ENCODE measurements around the gene CACNA1A.

Gene CACNA1A

DNA sequence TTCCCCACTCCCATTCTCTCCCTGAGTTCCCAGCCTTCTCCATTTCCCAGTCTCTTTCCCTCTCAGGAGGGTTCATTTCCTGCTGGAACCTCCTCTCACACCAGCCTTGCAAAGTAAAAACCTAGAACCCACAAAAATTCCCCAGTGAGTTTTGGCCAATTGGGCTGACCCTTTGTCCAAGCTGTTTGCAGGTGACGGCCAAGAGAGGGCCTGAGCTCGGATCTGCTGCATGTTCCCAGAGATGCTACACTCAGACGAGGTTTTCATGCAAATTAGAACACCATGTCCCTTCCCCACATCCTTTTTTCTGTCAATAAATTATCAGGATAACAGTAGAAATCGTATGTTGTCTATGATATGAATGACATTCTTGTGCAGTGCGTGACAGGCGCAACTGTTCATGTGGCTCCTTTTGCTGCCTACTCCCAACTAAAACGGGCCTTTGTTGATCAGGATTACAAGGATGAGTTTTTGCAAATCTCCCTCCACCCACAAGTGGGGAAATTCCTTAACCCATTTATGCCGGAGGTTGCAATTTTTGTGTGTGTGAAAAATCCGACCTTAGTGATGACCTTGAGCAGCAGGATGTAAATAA, 149.5 kb downstream of the CACNA1A start:
- H3K4me3 ChIP-seq (ENCODE audit: low read length) = no peak overlapping the region
- DNase-seq (ENCODE audit: low read depth) = no peak
- TF ChIP-seq, protein P1, sequence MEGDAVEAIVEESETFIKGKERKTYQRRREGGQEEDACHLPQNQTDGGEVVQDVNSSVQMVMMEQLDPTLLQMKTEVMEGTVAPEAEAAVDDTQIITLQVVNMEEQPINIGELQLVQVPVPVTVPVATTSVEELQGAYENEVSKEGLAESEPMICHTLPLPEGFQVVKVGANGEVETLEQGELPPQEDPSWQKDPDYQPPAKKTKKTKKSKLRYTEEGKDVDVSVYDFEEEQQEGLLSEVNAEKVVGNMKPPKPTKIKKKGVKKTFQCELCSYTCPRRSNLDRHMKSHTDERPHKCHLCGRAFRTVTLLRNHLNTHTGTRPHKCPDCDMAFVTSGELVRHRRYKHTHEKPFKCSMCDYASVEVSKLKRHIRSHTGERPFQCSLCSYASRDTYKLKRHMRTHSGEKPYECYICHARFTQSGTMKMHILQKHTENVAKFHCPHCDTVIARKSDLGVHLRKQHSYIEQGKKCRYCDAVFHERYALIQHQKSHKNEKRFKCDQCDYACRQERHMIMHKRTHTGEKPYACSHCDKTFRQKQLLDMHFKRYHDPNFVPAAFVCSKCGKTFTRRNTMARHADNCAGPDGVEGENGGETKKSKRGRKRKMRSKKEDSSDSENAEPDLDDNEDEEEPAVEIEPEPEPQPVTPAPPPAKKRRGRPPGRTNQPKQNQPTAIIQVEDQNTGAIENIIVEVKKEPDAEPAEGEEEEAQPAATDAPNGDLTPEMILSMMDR (conservative IDR thresholded peaks at IDR 0.05; ENCODE audit: low read depth, low read length) = no peak

DNA sequence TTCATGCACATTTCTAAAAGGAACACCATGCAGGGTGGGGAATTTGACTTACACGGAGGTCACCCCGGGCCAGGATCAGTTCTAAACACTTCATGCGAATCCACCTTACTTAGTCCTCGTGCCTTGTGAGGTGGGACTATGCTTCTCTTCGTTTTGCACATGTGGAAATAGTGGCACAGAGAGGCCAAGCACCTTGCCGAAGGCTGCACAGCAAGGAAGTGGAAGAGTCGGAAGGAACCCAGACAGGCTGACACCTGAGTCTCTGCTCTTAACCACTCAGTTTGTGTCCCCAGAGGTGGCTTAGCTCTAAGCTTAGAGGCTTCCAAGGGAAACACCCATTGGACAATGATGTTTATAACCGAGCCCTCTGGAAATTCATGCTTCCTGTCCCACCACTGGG, 150.1 kb downstream of the CACNA1A start:
- no peak for DNase-seq (ENCODE audit: low read depth)
- TF ChIP-seq, protein P1 (conservative IDR thresholded peaks at IDR 0.05; ENCODE audit: low read depth, low read length) = no peak
- no peak overlapping the region for H3K4me3 ChIP-seq (ENCODE audit: low read length)

DNA sequence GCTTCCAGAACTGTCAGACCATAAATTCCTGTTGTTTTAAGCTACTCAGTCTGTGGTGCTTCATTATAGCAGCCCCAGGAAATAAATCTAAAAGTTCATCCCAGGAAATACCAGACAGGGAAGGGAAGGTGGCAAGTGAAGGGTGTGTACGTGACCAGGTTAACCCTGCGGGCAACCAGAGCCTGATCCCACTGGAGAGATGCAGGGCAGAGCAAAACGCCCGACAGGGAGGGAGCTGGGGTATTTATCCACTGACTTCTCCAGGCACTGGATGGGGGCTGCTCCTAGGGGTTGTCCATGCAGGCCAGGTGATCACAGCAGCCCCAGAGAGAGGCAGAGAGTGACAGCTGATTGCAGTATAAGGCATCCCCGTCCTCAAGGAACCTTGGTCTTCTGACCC, 150.9 kb downstream of the CACNA1A start:
- no peak overlapping the region for H3K4me3 ChIP-seq (ENCODE audit: low read length)
- no peak for DNase-seq (ENCODE audit: low read depth)
- TF ChIP-seq, protein P1 (conservative IDR thresholded peaks at IDR 0.05; ENCODE audit: low read depth, low read length) = no peak

DNA sequence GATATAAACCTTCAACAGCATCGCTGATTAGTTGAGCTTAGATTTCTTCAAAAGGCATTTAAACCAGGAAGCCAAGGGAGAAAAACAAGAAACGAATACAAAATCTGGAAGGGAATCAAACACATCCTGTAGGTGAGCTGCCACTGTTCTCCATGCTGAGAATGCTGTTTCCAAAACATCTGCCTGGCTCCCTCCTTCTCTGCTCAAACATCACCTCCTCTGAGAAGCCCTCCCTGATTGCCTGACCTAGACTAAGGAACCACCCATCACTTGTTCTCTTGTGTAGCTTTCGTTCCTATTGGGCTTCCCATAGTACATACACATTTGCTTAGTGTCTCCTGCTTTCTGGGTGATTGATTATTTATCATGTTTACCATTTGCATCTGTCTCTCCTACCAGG, 152.7 kb downstream of the CACNA1A start:
- H3K4me3 ChIP-seq (ENCODE audit: low read length) = no peak overlapping the region
- TF ChIP-seq, protein P1 (conservative IDR thresholded peaks at IDR 0.05; ENCODE audit: low read depth, low read length) = no peak
- DNase-seq (ENCODE audit: low read depth) = no peak

DNA sequence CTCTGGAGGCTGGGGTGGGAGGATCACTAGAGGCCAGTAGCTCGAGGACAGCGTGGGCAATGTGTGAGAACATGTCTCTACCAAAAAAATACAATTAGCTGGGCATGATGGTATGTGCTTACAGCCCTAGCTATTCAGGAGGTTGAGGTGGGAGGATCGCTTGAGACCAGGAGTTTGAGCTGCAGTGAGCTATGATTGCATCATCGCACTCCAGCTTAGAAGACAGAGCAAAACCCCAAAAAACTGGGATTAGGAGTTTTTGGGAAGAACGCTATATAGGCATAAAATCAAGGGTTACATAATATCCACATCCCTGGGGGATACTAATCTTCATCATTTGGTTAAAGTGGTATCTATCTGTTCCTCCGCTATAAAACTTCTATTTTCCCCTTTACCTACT, 155.5 kb downstream of the CACNA1A start:
- no peak overlapping the region for H3K4me3 ChIP-seq (ENCODE audit: low read length)
- TF ChIP-seq, protein P1 (conservative IDR thresholded peaks at IDR 0.05; ENCODE audit: low read depth, low read length) = no peak
- no peak for DNase-seq (ENCODE audit: low read depth)

DNA sequence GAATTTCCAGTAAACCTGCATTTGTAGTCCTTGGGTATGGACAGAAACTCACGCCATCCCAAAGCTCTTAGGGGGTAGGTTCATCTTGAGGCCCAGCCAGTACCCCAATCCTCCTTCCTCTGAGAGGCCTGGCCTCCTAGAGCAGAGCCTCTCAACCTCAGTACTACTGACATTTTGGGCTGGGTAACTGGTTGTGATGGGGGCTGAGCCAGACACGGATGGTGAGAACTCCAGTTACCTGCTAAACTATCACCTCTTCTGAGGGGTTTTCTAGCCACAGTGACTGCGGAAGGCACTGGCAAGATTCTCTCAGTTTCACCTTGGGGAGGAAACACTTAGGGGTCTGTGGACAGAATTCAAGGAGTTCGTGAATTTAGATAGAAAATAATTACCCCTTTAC, 156.2 kb downstream of the CACNA1A start:
- TF ChIP-seq, protein P1 (conservative IDR thresholded peaks at IDR 0.05; ENCODE audit: low read depth, low read length) = no peak
- no peak overlapping the region for H3K4me3 ChIP-seq (ENCODE audit: low read length)
- DNase-seq (ENCODE audit: low read depth) = no peak

DNA sequence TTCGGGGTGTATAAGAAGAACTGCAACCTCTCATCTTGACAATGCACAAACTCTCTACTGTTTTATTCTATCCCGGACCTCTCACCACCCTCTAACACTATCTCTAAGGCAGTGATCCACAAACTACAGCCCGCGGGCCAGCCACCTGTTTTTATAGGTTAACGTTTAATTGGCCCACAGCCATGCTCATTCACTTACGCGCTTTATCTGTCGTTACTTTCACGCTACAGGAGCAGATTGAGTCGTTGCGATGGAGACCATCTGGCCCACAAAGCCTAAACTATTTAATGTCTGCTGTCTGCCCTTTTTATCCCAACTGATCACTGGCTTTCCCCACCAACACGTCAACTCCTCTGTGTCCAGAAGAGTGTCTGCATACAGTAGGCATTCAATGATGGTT, 158.9 kb downstream of the CACNA1A start:
- no peak for DNase-seq (ENCODE audit: low read depth)
- TF ChIP-seq, protein P1 (conservative IDR thresholded peaks at IDR 0.05; ENCODE audit: low read depth, low read length) = no peak
- H3K4me3 ChIP-seq (ENCODE audit: low read length) = no peak overlapping the region

All from retinal pigment epithelial cell (primary cell).